ENCODE results near the gene PLEKHG3. TPM values are rescaled to one million over a fixed set of nuclear protein-coding genes. Genes with fewer than 3 reads are reported as not detected.

The PLEKHG3 gene
- total and polyA plus RNA-seq, 10 of the 15 experiments (the other 5 are each of a cell fraction or from before 2014, with no cell fraction given): 0.03 to 0.73 (median 0.07) TPM; not detected in 5

DNA sequence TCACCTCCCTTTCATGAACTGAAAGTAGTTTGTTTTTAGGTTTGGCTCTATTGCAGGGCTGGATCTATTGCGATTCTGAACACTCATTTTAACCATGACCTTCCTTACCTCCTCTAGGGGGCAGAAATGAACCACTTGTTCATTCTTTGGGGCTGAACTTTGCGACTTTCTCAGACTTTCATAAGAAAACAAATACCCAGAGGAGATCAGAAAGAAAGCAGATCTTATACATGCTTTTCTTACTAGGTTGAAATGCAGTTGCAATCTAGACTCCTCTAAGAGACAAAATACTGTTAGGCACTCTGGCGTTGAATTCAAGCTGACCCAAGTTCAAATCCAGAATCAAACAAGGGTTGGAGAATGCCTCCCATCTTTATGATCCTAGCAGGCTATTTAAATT, 32.6 kb upstream of the PLEKHG3 start:
- BruUV-seq (replicated peaks): no TSS peak
- Histone ChIP-seq H3K36me3 (ENCODE audit: control insufficient read depth in 2 of 2, insufficient read depth in 2 of 2, low read length in 1 of 2) (no peaks in the 10 kb centered on the region), H3K9ac (ENCODE audit: control insufficient read depth, insufficient read depth, low read length) (no peak overlapping the region), H3K79me2 (ENCODE audit: control insufficient read depth, insufficient read depth, low read length) (no peaks in the 10 kb centered on the region), H3K9me3 (replicated peaks; ENCODE audit: control insufficient read depth, insufficient read depth, low read length) (no peaks in the 10 kb centered on the region; the same call in 2 of the 3 replicates), H3K4me2 (ENCODE audit: control insufficient read depth, insufficient read depth) (no peak overlapping the region), H2AFZ (ENCODE audit: control insufficient read depth, low read depth, low read length) (no peak overlapping the region), H3K27ac (ENCODE audit: control insufficient read depth, insufficient read depth) (no peak overlapping the region), H3K27me3 (replicated peaks in 1 of 2; ENCODE audit: control insufficient read depth in 2 of 2, insufficient read depth in 2 of 2, low read length in 1 of 2) (no peaks in the 10 kb centered on the region), H4K20me1 (ENCODE audit: control insufficient read depth, insufficient read depth) (no peaks in the 10 kb centered on the region), H3K4me3 (no peak overlapping the region), H3K4me1 (ENCODE audit: control insufficient read depth, insufficient read depth, low read length) (peaks cover 6% of the 10 kb centered on the region)
- peak; percentile 82 for FAIRE-seq
- CTCF ChIA-PET: interaction anchor here (0.7 to 9.8 kb wide), 18 partner anchors 13 to 318 kb away, joined by 3 to 69 read pairs (median 4); no protein-coding TSS in a partner anchor
- TF ChIP-seq RFX5 (IDR thresholded peaks at IDR 0.05; ENCODE audit: low read depth, low read length): no peak
- TF ChIP-seq, protein P1, sequence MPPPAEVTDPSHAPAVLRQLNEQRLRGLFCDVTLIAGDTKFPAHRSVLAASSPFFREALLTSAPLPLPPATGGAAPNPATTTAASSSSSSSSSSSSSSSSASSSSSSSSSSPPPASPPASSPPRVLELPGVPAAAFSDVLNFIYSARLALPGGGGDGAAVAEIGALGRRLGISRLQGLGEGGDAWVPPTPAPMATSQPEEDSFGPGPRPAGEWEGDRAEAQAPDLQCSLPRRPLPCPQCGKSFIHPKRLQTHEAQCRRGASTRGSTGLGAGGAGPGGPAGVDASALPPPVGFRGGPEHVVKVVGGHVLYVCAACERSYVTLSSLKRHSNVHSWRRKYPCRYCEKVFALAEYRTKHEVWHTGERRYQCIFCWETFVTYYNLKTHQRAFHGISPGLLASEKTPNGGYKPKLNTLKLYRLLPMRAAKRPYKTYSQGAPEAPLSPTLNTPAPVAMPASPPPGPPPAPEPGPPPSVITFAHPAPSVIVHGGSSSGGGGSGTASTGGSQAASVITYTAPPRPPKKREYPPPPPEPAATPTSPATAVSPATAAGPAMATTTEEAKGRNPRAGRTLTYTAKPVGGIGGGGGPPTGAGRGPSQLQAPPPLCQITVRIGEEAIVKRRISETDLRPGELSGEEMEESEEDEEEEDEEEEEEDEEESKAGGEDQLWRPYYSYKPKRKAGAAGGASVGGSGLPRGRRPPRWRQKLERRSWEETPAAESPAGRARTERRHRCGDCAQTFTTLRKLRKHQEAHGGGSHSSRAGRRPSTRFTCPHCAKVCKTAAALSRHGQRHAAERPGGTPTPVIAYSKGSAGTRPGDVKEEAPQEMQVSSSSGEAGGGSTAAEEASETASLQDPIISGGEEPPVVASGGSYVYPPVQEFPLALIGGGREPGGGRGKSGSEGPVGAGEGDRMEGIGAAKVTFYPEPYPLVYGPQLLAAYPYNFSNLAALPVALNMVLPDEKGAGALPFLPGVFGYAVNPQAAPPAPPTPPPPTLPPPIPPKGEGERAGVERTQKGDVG (CRISPR knock-in tag; IDR thresholded peaks at IDR 0.05): no peak
- peak; percentile 73; the same call in 1 of the 2 replicates for TF ChIP-seq SMC3 (IDR thresholded peaks at IDR 0.05; ENCODE audit: borderline replicate concordance, low read length)
- peak; percentile 70 for TF ChIP-seq RAD21 (IDR thresholded peaks at IDR 0.05; ENCODE audit: insufficient read depth, low read depth, low read length)
- peak; percentile 63 to 66 (median 66) for TF ChIP-seq CTCF (IDR thresholded peaks at IDR 0.05 in 2 of 3, conservative IDR thresholded peaks at IDR 0.05 in 1 of 3; ENCODE audit: control insufficient read depth in 2 of 3, extremely low read depth in 1 of 3, insufficient read depth in 1 of 3, low read depth in 3 of 3, low read length in 3 of 3)
- in situ Hi-C loops (cut with MboI) (loop anchor here (5.0 kb wide), 1 partner anchor 91 kb away; no protein-coding TSS in a partner anchor), intact Hi-C loops (cut with micrococcal nuclease; ENCODE audit: unreplicated experiment) (loop anchor here (1.0 to 10.0 kb wide), 3 partner anchors 90 to 313 kb away; partner anchors contain the start of gene FNTB)
- DNase-seq (ENCODE audit: low read depth, low spot score): no peak
- peak; percentile 54 for ATAC-seq
- POLR2A ChIA-PET: interaction anchor here (1.0 kb wide), 1 partner anchor 38 kb away, joined by 3 read pairs; no protein-coding TSS in a partner anchor
- SMC1A ChIA-PET (ENCODE audit: uncharacterized antibody, unreplicated experiment): interaction anchor here (0.9 to 5.0 kb wide), 13 partner anchors 11 to 253 kb away, joined by 3 to 38 read pairs (median 5); no protein-coding TSS in a partner anchor
- WGBS (ENCODE audit: insufficient coverage, insufficient replicate concordance, low lambda C conversion rate, missing lambda C conversion rate): 20% methylated on average over 3 of the region's 3 CpGs
- RAD21 ChIA-PET (ENCODE audit: unreplicated experiment): interaction anchor here (0.6 to 3.6 kb wide), 8 partner anchors 22 to 1060 kb away, joined by 3 to 17 read pairs (median 4); no protein-coding TSS in a partner anchor
